ENCODE measurements around the gene ADGRG3. TPM values are rescaled to one million over a fixed set of nuclear protein-coding genes. Genes with fewer than 3 reads are reported as not detected.
A peak's percentile ranks its signal among the peaks of the same experiment; 100 is the strongest.

Gene ADGRG3
- total and polyA plus RNA-seq, 12 donors: 0.14 to 2.0 (median 0.45) TPM; not detected in 4

DNA sequence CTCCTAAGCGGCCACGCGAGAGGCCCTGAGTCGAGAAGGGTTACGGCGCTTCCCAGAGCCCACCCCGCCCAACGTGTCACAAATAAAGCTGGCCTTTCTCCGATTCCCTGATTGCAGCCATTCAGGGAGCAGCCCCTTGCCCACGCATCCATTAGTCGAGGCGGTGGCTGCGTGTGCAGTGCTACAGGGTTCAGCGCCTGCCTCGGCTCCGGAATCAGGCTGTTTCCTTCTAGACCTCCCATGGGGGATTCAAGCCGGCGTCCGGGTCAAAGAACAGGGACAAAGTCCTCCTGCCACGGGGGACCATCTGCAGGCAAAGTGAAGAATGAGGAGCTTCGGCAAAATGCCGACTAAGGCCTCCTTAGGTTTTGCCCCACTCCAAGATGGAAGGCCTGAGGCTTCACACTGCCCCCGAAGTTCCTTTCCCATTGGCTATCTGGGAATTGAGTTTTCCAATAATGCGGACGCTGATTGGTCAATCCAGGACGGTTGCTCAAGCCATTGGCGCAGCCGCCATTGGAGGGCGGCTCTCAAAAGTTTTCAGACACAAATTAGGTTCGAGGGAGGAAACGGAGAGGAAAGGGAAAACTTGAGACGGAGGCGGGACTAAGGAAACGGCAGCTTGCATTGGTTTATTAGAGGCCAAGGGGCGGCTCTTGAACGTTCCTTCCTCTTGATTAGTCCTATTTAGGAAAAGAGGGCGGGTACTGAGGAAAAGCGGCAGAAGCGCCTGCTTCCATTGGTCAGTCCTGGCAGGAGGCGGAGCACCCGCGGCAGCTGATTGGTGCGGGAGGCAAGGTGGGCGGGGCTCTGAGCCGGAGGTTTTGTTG, 67.0 kb downstream of the ADGRG3 start:
- no peaks in the 10 kb centered on the region for H3K36me3 ChIP-seq (replicated peaks in 1 of 2)
- H3K4me1 ChIP-seq (replicated peaks in 1 of 2): peaks cover 10 to 20% of the 10 kb centered on the region in 2 donors
- WGBS, 4 donors: 0 to 2% (median 1%) methylated on average over 30 to 45 of the region's 45 CpGs
- H3K27me3 ChIP-seq: no peaks in the 10 kb centered on the region
- TF ChIP-seq POLR2A (IDR thresholded peaks at IDR 0.05) (peak; percentile 17 to 75), CTCF (IDR thresholded peaks at IDR 0.05) (no peak)
- intact Hi-C loops (cut with DNase I): no loop called here
- peak overlapping the region in 4 of 5 donors; percentile 76 to 91 (median 88) for H3K27ac ChIP-seq
- H3K9me3 ChIP-seq (replicated peaks in 1 of 3): no peaks in the 10 kb centered on the region
- peak overlapping the region; percentile 58 to 82 (median 78) for H3K4me3 ChIP-seq
- peak; percentile 97 to 100 (median 99) for DNase-seq

GRCh38 chr16:57735755-57736418, 67.8 kb downstream of the ADGRG3 start, which contains the start of gene KATNB1:
KATNB1 (plus strand) TSS chr16:57735770; CDS start chr16:57737244, 1,474 bp downstream.
- Histone ChIP-seq H3K9me3 (replicated peaks in 1 of 3) (no peaks in the 10 kb centered on the region), H3K4me3 (peak within 1 kb of the TSS; percentile 58 to 82 (median 78)), H3K36me3 (replicated peaks in 1 of 2) (no peaks in the 10 kb centered on the region), H3K4me1 (replicated peaks in 1 of 2) (peaks cover 10 to 20% of the 10 kb centered on the region in 2 donors), H3K27ac (peak within 1 kb of the TSS in 4 of 5 donors; percentile 76 to 91 (median 88)), H3K27me3 (no peaks in the 10 kb centered on the region)
- intact Hi-C loops (cut with DNase I): no loop called here
- WGBS, 4 donors: 0 to 1% (median 1%) methylated on average over 29 to 35 of the region's 35 CpGs
- no peak for TF ChIP-seq POLR2A (IDR thresholded peaks at IDR 0.05)
- no peak for TF ChIP-seq CTCF (IDR thresholded peaks at IDR 0.05)
- peak in 2 of 7 donors; percentile 36 to 63 for DNase-seq

DNA sequence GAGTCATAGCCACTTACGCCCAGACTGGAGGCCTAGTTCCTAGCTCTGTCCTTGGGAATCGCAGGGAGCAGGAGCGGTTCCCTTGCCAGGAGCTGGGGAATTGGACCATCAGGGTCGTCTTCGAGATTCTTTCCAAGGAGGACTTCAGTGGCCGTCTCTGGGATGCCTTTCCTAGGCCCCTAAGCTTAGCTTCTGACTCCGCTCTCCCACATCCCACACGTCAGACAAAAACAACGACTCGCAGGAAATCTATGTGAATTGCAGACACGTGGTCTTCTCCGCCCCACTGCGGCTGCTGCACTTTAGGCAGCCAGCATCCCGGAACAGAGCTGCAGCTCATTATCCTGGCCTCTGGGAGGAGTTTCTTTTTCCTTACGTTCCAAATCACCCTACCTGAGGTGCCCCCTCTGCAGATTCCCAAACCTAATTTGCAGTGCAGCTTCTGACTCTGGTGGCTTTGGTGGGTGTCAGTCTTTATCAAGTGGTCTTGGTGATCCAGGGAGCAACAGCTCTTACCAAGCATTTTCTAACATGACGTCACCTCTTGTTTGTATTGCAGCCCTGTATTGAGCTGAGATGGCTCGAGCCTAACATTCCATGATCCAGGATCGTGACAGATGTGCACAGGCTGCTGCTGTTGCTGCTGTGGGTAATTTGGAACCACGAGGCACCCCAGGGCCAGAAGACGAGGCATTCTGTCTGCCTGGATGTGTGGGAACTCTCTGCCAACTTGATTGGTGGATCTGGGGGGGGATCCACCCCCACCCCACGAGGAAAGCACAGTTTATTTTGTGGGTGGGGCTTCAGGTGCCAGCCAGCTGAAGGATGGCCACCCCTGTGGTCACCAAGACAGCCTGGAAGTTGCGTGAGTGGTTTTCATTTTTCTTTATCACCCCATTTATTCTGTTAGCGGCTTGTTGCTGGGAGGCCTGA, 68.6 kb downstream of the ADGRG3 start:
- TF ChIP-seq POLR2A (IDR thresholded peaks at IDR 0.05) (no peak), CTCF (IDR thresholded peaks at IDR 0.05) (peak in 2 of 6 experiments; percentile 18 to 34)
- peak in 5 of 7 donors; percentile 45 to 69 (median 62) for DNase-seq
- Histone ChIP-seq H3K9me3 (replicated peaks in 1 of 3) (no peaks in the 10 kb centered on the region), H3K4me1 (replicated peaks in 1 of 2) (peaks cover 10 to 20% of the 10 kb centered on the region in 2 donors), H3K27me3 (no peaks in the 10 kb centered on the region), H3K36me3 (replicated peaks in 1 of 2) (no peaks in the 10 kb centered on the region), H3K4me3 (peak overlapping the region in 2 of 4 donors; percentile 69), H3K27ac (peak overlapping the region in 4 of 5 donors; percentile 4 to 61 (median 33))
- intact Hi-C loops (cut with DNase I): no loop called here
- 13 to 30% (median 17%) methylated on average over 10 to 23 of the region's 23 CpGs for WGBS, 4 donors

Data from adrenal gland (tissue), 12 donors.